HEK293T (cell line): ENCODE results near the gene ZNF804B.

Experiments
- BHLHE40 ChIP-seq: fragments of 450-650 bp; IDR thresholded peaks from 2 replicates; pipeline ENCODE4 v1.6.1; 2016; ENCODE audit warnings: mild to moderate bottlenecking, moderate library complexity, borderline replicate concordance
- CTBP1 ChIP-seq: fragments of 450-650 bp; IDR thresholded peaks from 2 replicates; pipeline ENCODE4 v1.6.1; 2016; ENCODE audit warnings: borderline replicate concordance
- LEF1 ChIP-seq: fragments of 450-650 bp; IDR thresholded peaks from 2 replicates; pipeline ENCODE4 v1.6.1; 2017; ENCODE audit warnings: mild to moderate bottlenecking, borderline replicate concordance
- SUZ12 ChIP-seq: fragments of 450-650 bp; IDR thresholded peaks from 2 replicates; pipeline ENCODE4 v1.6.1; 2016; ENCODE audit warnings: mild to moderate bottlenecking
- ZNF384 ChIP-seq: fragments of 450-650 bp; IDR thresholded peaks from 2 replicates; pipeline ENCODE4 v1.6.1; 2016

DNA sequence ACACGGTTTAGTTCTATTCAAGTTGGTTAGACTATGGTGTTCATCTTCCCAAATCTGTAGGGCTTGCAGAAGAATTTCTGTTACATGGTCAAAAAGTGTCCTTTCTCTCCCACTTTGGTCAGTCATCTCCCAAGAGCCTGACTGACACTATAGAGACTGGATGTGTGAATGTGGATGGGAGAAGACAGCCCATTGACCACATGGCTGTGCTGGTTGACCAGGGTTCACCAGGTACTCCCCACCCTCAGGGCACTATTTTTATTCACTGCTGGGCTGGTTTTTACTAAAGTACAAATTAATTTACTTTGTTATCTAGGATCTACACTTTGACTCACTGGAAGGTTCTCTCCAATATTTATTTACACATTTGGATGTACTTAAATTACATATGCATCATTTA lies 2.3 kb downstream of the ZNF804B start:
- TF ChIP-seq BHLHE40 (no peak), ZNF384 (no peak), LEF1 (no peak), CTBP1 (no peak), SUZ12 (no peak)
